ENCODE measurements around the gene IFT122.
A peak's percentile ranks its signal among the peaks of the same experiment; 100 is the strongest.

Gene IFT122

DNA sequence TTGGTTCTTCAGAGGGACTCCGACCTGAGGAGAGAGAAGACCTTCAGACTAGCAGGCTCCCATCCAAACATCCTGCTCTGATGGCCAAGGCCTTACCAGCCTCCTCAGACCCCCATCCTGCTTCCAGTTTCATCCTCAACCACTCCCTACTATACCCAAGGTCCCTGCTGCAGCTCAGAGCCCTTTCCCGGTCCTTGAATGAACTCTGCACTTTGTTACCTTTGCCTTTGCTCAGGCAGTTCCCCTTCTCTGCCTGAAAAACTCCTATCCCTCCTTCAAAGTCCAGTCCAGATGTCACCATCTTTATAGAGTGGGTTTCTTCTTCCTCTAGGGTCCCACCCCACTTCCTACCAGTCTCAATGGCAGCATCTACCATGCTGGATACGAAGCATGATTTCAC is 24.6 kb upstream of the IFT122 start:
- no peak for DNase-seq

DNA sequence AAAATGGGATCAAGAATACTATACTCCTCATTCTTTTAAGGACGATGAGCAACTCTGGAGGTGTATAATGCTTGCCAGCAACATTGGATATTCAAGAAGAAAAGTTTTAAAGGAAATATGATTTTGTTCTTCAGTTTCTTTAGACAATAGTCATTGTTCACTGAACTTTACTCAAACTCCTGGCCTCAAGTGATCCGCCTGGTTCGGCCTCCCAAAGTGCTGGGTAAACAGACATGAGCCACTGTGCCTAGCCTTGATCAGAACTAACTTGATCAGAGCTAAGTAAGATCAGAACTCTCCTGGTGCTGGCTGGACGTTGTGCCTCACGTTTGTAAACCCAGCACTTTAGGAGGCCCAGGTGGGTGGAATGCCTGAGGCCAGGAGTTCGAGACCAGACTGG is 24.2 kb upstream of the IFT122 start:
- no peak for DNase-seq

DNA sequence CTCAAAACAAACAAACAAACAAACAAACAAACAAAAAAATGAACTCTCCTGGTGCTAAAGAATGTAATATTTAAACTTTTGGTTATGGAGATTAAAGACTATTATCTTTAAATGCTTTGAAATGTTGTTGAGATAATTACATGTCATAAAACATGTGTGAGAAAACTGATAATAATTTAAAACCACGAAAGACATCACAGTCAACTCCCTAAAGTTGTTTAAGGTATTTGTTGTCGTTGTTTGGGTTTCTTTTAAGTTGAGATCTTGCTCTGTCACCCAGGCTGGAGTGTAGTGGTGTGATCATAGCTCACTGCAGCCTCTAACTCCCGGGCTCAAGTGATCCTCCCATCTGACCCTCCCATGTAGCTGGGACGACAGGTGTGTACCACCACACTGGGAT is 23.6 kb upstream of the IFT122 start:
- no peak for DNase-seq

DNA sequence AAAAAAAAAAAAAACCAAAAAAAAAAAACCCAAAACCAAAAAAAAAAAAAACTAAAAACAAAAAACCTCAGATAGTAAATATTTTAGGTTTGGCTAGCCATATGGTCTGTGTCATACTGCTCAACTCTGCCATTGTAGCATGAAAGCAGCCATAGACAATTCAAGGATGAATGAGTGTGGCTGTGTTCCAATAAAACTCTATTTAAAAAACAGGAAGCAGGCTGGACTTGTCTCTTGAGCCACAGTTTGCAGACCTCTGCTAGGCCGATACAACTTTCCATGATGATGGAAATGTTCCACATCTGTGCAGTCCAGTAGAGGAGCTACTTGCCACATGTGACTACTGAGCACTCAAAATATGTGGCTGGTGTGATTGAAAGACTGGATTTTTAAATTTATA is 22.7 kb upstream of the IFT122 start:
- DNase-seq = no peak

DNA sequence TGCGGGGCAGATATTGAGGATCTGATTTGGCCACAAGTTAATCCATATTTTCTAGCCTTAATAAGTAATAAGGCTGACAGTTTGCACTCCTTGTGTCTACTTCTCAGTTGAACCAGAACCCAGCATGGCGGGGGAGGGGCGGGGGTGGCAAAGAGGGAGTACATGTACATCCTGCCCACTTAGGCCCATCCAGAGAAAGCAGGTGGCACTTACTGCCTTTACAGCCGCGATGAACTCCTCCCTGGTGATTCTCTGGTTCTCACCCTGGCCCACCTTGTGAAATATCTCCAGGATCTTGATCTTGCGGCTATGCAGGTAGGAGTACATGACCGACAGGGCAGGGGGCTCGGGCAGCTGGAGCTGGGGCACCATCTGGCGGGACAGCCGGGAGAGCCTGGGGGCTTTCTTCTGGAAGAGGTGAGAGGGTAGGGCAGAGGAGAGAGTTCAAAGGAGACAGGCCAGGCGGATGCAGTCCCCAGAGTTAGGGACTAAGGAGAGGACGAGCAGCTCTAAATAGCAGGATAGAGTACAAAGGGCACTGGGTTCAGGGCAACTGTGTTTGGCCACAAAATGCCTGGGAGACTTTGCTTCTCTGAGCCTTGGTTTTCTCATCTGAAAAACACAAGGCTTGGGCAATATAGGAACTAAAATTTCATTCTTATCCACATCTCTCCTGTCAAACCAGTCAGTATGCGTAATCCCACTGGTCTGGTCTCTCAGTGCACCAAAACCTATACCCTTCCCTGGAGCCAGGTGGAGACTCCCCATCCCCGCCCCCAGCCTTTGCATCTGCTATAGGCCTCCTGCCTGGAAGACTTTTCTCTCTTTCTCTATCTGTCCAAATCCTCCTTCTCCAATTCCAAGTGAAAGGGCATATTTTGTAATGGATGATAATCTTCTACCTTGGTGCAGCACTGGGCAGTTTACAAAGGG is 21.7 kb upstream of the IFT122 start:
- DNase-seq = no peak

DNA sequence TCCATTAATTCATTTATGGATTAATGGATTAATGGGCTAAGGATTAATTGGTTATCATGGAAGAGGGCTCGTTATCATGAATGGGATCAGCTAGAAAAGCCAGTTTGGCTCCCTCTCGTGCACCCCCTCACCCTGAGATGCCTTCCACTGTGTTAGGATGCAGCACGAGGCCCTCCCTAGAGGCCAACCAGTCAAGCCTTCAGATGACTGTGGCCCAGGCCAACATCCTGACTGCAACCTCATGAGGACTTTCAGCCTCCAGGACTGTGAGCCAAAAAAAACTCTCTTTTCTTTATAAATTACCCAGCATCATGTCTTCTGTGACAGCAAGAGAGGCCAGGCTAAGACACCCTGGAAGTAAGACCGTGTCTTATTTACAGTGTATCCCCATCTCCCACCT is 20.5 kb upstream of the IFT122 start:
- DNase-seq = no peak

DNA sequence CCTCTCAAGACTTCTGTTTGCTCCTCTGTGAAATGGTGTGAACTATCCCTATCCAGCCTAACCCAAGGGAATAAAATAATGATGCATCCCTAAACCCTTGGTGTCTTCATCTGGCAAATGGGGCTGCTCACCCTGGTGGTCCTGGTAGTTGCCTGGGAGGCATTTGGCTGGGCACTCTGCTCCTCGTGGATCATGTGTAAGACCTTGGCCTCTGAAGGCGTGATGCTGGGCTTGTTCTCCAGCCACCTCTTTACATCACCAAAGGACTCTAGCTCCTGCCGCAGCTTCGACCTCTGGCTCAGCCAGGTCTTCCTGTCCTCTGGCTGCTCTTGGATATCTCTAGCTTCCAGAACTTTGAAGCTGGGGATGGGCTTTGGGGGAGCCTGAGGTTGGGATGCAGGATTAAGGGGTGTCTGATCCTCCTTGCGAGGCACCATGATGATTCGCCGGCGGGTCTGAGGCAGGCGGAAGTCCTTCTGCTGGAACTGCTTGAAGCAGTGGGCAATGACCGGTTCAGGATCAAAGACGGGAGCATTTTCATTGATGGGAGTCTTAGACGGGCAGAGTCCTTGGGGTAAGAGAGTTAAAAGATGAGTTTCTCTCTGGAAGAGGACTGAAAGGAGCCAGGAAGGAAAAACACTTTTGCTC is 18.7 kb upstream of the IFT122 start:
- no peak for DNase-seq

DNA sequence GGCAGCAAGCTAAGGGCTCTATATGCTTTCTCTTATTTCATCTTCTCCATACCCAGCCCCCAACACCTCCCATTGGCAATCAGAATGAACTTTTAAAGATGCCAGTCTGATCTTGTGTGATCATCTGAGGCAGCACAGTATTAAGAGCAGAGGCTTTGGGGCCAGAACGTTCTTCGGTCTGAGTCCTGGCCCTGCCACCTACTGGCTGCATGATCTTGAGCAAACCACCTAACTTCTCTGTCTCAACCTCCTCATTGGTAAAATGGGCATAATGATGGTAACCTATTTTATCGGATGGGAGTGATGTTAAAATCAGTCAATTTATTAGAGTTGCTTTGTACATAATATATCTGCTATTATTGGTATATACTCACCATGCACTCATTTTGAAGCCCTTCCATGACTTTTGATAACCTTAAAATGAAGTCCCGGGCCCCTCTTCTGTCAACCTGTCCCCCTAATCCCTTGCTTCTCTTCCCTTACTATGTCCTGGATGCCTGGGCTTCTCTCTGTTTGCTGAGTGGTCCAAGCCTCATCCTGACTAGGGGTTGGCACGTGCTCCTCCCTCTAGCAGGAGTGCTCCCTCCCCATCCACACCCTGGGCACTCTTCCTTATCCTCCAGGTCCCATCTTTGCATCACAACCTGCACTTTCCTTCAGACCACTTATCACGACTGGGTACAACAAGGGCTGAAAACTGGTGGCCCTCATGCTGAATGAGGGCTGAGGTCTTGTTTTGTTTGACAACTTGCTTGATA is 17.9 kb upstream of the IFT122 start:
- DNase-seq = no peak

DNA sequence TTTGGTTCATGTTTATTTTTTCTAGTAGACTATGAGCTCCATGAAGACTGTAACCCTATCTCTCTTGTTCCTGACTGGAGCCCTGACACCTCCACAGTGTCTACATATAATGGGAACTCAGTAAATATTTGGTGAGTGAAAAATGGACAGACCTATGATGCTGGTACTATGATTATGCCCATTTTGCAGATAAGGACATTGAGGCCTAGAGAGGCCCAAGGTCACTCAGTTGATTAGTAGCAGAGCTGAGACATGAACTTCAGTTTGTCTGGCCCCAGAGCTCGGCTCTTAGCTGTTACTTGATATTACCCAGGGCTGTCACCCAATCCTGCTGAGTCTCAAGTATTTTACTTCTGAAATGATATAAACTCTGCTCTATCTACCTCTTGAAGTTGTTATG is 17.1 kb upstream of the IFT122 start:
- DNase-seq = no peak

DNA sequence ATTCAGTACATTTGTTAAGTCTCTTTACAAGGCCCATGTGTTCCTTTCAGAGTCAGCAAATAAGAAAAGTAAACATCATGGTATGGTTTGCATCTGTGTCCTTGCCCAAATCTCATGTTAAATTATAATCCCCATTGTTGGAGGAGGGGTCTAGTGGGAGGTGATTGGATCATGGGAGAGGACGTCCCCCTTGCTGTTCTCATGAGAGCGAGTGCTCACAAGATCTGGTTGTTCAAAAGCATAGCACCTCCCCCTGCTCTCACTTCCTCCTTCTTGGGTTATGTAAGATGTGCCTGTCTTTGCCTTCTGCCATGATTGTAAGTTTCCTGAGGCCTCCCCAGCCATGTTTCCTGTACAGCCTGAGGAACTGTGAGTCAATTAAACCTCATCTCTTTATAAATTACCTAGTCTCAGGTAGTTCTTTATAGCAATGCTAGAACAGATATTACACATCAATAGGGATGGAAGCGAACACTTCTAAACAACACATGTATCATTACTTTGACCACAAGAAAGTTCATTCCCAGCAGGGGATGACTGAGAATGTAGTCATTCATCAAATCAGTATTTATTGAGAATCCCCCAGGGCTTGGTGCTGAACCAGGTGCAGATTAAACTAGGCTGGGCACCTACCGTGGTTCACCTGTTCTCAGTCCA is 15.7 kb upstream of the IFT122 start:
- no peak for DNase-seq

DNA sequence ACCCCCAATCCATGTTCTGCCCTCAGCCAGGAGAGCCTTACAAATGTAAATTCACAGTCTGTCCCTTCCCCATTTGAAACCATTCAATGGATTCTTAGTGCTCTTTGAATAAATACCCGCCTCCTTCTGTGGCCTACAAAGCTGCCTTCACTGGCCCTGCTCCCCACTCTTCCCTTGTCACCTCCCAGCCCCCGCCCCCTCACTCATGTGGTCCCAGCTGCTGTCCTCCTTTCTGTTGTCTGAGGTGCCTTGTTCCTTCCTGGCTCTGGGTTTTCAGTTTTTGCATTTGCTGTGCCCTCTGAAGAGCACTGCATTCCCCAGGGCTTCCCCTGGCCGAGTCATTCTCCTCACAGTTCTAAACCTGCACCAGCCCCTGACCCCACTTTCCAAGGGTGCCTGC is 14.8 kb upstream of the IFT122 start:
- no peak for DNase-seq

DNA sequence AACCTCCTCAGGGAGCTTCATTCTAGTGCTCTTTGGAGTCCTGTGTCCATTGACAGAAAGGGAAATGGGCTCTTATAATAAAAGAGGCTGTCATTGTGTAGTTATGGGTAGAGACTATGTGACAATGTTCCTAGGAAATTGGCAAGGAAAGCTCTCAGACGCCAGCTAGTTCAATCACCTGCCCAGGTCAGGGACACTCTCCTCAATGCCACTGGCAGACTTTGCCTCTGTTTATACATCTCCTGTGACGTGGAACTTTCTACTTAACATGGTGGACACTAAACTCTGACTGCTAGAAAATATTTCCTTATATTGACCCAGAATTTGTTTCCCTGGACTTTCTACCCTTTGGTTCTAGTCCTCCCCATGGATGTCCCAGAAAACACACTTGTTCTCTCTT is 14.4 kb upstream of the IFT122 start:
- no peak for DNase-seq

DNA sequence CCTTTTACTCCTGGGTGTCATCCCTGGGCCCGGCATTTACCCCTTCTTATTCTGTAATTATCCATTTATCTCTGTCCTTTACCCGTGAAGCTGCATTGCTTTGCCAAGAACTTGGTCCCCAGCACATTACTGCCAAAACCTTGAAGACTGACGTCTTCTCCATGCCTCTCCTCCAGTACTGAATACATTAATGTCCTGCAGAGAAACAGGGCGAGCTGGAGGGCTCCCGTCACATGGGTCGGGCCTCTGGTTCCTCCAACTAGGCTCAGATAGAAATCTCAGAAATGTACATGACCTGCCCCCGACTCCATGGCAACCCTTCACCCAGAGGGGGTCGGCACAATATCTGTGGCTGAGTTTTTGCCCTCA is 12.0 kb upstream of the IFT122 start:
- no peak for DNase-seq

DNA sequence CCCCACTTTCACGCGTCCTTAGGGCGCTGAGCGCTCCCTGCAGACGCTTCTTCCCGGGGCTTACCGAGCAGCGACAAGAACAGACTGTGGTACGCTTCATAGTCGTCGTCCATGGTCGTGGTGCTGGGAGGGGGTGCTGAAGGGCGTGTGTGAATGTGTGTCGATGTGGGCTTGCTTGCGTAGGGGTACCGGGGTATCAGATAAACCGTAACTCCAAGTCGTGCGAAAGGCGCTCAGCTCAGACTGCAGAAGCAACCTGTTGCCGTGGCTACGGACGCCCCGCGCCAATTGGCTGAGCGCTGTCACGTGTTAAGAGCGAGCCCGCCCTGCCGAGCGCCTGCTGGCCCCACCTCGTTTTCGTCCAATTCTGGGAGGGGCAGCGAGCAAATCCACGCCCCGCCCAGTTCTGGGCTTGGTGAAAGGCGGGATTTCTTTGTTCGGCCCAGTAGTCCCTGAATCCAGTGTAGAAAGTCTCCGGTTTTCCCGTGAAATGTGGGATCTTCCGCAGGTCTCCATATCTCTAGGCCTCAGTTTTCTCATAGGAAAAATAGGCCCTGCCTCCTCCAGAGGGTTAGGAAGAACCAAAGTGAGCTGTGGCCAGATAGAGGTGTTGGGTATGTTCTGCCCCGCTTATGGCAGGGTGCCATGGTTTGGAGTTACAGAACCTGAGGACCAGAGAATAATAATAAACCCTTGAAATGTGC is 11.5 kb upstream of the IFT122 start, which contains the start of gene EFCAB12:
EFCAB12 (minus strand) TSS at position 261 of the 704 bp plus-strand sequence; CDS start at position 113, 148 bp downstream.
- DNase-seq = peak; percentile 88

DNA sequence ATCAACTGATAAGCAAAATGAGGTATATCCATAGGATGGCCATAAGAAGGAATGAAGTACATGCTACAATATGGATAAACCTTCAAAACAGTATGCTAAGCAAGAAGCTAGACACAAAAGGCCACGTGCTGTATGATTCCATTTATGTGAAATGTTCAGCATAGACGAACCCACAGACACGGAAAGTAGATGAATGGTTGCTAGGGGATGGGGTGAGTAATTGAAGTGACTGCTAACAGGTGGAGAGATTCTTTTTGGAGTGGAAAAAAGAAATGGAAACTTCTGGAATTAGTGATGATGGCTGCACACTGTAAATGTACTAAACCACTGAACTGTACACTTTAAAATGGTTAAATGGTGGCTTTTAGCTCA is 11.0 kb upstream of the IFT122 start:
- no peak for DNase-seq

DNA sequence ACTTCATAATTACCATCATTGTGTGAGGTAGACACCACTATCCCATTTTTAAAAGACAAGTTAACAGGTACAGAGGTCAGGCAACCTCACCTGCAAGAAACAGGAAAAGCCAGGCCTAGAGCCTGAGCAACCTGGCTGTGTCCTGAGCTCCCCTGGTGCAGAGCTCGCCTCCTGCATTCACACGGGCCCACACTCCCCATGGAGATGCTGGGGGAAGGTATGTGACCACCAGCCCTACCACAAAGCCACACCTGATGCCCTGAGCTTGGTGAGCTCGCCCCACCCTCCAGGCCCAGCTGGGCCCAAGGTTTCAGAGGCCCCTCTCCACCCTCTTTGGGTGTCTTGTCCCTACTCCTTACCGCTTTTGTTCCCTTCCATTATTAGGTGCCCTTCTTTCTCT is 10.4 kb upstream of the IFT122 start:
- no peak for DNase-seq

DNA sequence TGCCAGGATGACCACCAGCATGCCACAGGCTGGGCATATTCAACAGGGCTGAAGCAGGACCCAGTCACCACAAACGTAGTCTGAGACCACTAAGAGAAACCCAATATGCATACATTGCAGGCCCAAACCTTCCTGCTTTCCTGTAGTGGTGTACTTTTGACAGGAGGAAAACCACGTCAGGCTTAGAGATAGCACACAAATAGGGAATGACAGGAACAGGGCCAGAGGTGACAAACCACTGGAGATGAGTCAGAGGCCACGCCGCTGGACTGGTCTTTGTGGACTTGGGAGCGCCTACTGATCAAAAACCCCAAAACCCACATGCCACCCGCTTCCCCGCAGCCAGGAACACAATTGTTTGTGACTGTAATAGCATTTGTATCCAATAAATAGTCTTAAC is 8.0 kb upstream of the IFT122 start:
- no peak for DNase-seq

DNA sequence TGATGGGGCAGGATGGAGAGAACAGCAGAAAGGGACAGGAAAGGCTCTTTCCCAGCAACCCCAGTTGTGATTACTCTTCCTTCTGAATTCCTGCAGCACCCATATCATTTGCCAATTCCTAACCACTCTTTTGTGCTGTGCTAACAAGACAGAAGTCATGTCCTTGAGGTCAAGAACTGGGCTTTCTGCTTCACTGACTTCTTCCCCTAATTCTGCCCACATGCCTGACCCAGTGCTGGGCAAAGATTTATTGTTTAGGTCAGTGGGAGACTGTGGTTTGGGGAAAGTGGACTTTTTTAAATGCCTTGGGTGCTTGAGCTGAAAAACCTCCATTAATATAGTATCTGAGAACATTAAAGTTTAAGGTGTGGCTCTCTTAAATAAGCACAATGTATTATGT is 7.4 kb upstream of the IFT122 start:
- DNase-seq = no peak

DNA sequence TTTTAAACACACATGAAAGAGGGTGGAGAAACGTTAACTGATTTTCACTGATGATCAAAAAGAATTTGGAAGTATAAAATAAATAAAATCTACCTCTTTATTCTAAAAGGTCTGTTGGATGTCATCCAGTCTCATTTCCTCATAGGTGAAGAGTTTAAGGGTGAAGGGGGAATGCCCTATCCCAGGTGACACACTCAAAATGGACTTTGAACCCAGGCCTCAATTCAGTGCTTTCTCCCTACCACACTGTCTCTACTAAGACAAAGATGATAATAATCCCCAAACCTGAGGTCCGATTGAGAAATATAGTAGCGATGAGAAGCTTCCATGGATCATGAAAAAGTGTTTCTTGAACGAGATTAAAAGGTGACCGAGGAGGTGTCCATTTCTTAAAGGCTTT is 6.5 kb upstream of the IFT122 start:
- DNase-seq = no peak

DNA sequence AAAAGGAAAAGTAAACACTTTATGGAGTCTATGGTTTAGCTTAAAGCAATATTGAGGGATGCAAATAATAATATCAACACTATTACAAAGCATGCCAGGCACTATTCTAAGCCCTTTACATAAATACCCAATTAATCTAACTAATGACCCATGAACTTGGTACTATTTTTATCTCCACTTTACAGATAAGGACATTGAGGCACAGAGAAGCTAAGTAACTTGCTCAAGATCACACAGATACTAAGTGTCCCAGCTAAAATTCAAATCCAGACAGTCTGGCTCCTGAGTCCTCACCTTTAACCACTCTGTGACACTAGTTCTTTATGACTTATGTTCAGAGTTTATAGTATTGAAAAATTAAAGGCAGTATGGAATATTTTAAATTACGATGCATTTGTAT is 5.9 kb upstream of the IFT122 start:
- DNase-seq = no peak

DNA sequence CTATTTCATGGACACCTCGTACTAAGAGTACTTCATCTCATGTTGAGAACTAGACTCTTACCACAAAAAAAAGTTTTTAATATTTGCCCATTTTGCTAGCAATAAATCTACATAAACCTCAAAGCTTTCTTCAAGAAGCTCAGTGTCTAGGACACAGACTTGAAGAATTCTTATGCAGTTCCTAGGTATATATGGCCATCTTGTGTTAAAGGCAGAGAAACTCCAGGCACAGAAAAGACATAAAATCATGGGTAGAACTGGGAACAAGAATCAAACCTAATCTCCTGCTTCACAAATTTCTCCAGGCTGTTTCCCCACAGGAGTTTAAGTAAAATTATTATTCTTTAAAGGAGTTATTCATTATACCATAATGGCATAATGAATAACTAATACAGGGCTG is 4.7 kb upstream of the IFT122 start:
- no peak for DNase-seq

DNA sequence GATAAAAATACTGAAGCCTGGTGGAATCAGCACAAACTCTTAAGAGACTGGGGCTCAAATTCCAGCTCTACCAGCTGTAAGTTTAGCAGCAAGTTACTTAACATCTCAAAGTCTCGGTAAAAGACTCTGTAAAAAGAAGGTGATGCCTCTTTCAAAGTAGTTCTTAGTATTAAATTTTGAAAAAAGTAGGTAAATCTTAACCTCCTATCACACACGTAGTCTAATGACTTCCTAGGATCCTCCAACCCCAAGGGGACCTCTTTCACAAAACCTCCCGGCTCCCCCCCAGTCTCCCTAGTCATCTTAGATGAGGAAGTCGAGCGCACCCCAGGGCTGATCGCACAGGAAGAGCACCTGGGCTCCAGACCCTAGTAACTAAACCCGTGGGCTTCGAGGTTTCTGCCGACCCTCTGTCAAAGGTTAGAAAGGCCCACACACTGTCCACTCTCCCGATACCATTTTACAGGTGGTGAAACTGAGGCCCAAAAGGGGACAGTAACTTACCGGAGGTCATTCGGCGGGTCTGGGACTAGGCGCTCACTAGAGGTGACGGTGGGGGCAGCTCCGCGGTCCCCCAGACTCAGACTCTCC is 703 bp upstream of the IFT122 start:
- DNase-seq = no peak

Measured in fibroblast of skin of right quadriceps (primary cell).